ENCODE results near the gene STPG3. TPM values are rescaled to one million over a fixed set of nuclear protein-coding genes. Genes with fewer than 3 reads are reported as not detected.
A peak's percentile ranks its signal among the peaks of the same experiment; 100 is the strongest.

Gene STPG3
- total RNA-seq, 1 donor from 2014 or later, result not detected

- Histone ChIP-seq H3K36me3 (ENCODE audit: control insufficient read depth, insufficient read depth, low read length) (peaks cover 6% of the 10 kb centered on the region), H3K4me3 (ENCODE audit: low read depth, low read length) (no peak overlapping the region), H3K27me3 (ENCODE audit: control insufficient read depth, insufficient read depth, low read length) (no peaks in the 10 kb centered on the region)
- no peak for TF ChIP-seq CTCF (IDR thresholded peaks at IDR 0.05; ENCODE audit: insufficient read depth, low read length, severe bottlenecking)
- FAIRE-seq, result no peak
- no peak for DNase-seq (ENCODE audit: low read depth)
Observed at GRCh38 chr9:137216188-137216965, 34.7 kb upstream of the STPG3 start.

- peak; percentile 55 for FAIRE-seq
- peak; percentile 10 for TF ChIP-seq CTCF (IDR thresholded peaks at IDR 0.05; ENCODE audit: insufficient read depth, low read length, severe bottlenecking)
- Histone ChIP-seq H3K4me3 (ENCODE audit: low read depth, low read length) (peak overlapping the region; percentile 31), H3K36me3 (ENCODE audit: control insufficient read depth, insufficient read depth, low read length) (peaks cover 6% of the 10 kb centered on the region), H3K27me3 (ENCODE audit: control insufficient read depth, insufficient read depth, low read length) (no peaks in the 10 kb centered on the region)
- DNase-seq (ENCODE audit: low read depth), result peak; percentile 59
Observed at GRCh38 chr9:137217276-137218211, 33.5 kb upstream of the STPG3 start.

GRCh38 chr9:137218212-137218753 is 32.8 kb upstream of the STPG3 start:
- FAIRE-seq, result no peak
- H3K4me3 ChIP-seq (ENCODE audit: low read depth, low read length), result no peak overlapping the region

GRCh38 chr9:137218754-137219271 is 32.3 kb upstream of the STPG3 start:
- H3K4me3 ChIP-seq (ENCODE audit: low read depth, low read length), result no peak overlapping the region
- H3K27me3 ChIP-seq (ENCODE audit: control insufficient read depth, insufficient read depth, low read length), result no peaks in the 10 kb centered on the region
- no peak for TF ChIP-seq CTCF (IDR thresholded peaks at IDR 0.05; ENCODE audit: insufficient read depth, low read length, severe bottlenecking)
- peaks cover 4% of the 10 kb centered on the region for H3K36me3 ChIP-seq (ENCODE audit: control insufficient read depth, insufficient read depth, low read length)
- FAIRE-seq (no peak), DNase-seq (ENCODE audit: low read depth) (peak; percentile 42)

More at GRCh38 chr9:137218212-137218753, 32.8 kb upstream of the STPG3 start:
- no peak for DNase-seq (ENCODE audit: low read depth)
- no peak for TF ChIP-seq CTCF (IDR thresholded peaks at IDR 0.05; ENCODE audit: insufficient read depth, low read length, severe bottlenecking)
- H3K36me3 ChIP-seq (ENCODE audit: control insufficient read depth, insufficient read depth, low read length), result peaks cover 6% of the 10 kb centered on the region
- H3K27me3 ChIP-seq (ENCODE audit: control insufficient read depth, insufficient read depth, low read length), result no peaks in the 10 kb centered on the region

GRCh38 chr9:137219757-137220316 is 31.2 kb upstream of the STPG3 start:
- no peak for TF ChIP-seq CTCF (IDR thresholded peaks at IDR 0.05; ENCODE audit: insufficient read depth, low read length, severe bottlenecking)
- H3K27me3 ChIP-seq (ENCODE audit: control insufficient read depth, insufficient read depth, low read length), result no peaks in the 10 kb centered on the region

More at GRCh38 chr9:137219757-137220316, 31.2 kb upstream of the STPG3 start:
- FAIRE-seq (no peak), DNase-seq (ENCODE audit: low read depth) (no peak)
- Histone ChIP-seq H3K36me3 (ENCODE audit: control insufficient read depth, insufficient read depth, low read length) (peaks cover 4% of the 10 kb centered on the region), H3K4me3 (ENCODE audit: low read depth, low read length) (no peak overlapping the region)

Measured in bronchial epithelial cell (primary cell).